NB4 (cell line): ENCODE data around the gene HPS1.

Experiments used
- MYC ChIP-seq: IDR thresholded peaks from 2 replicates; pipeline ENCODE4 v1.6.1; 2011; ENCODE audit warnings: low read depth, low read length
- POLR2A ChIP-seq: IDR thresholded peaks from 2 replicates; pipeline ENCODE4 v1.6.1; 2011; ENCODE audit warnings: mild to moderate bottlenecking; ENCODE audit not compliant: insufficient read length; ENCODE audit errors: extremely low read depth
- TF ChIP-seq, protein P1 (sequence below): IDR thresholded peaks from one replicate; pipeline ENCODE4 v1.5.1; 2012; ENCODE audit warnings: low read depth, low read length
- TF ChIP-seq, protein P2 (sequence below): IDR thresholded peaks from 2 replicates; pipeline ENCODE4 v1.6.1; 2011; ENCODE audit warnings: low read depth, low read length

DNA sequence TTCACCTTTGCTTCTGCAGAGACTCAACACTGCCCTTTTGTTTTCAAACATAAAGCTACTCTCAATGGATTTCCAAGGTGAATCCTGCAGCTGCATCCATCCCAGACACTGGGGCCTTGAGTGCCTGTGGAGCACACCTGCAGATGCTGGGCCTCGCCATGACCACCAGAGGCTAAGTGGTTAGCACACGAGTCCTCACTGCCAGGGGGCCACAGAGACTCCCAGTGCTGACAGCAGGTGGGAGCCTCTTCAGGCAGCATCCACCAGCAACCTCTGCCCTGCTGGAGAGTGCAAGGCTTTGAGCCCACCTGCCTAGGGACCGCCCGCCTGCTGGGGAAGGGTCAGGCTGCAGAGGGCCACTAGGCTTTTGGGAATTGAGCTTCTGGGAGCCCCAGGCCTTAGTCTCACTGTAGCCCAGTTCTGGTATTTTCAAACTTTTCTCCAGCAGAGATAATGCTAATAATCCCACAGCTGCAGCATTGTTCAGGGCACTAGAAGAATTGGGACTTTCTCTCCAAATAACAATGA, 9.4 kb upstream of the HPS1 start:
- TF ChIP-seq, protein P1, sequence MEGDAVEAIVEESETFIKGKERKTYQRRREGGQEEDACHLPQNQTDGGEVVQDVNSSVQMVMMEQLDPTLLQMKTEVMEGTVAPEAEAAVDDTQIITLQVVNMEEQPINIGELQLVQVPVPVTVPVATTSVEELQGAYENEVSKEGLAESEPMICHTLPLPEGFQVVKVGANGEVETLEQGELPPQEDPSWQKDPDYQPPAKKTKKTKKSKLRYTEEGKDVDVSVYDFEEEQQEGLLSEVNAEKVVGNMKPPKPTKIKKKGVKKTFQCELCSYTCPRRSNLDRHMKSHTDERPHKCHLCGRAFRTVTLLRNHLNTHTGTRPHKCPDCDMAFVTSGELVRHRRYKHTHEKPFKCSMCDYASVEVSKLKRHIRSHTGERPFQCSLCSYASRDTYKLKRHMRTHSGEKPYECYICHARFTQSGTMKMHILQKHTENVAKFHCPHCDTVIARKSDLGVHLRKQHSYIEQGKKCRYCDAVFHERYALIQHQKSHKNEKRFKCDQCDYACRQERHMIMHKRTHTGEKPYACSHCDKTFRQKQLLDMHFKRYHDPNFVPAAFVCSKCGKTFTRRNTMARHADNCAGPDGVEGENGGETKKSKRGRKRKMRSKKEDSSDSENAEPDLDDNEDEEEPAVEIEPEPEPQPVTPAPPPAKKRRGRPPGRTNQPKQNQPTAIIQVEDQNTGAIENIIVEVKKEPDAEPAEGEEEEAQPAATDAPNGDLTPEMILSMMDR: no peak
- TF ChIP-seq POLR2A (no peak), MYC (no peak)
- TF ChIP-seq, protein P2, sequence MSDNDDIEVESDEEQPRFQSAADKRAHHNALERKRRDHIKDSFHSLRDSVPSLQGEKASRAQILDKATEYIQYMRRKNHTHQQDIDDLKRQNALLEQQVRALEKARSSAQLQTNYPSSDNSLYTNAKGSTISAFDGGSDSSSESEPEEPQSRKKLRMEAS: no peak
